Kidney (tissue), 14 donors: ENCODE measurements around the gene VPS26C. TPM values are rescaled to one million over a fixed set of nuclear protein-coding genes. Genes with fewer than 3 reads are reported as not detected.

Experiments used
- DNase-seq, 5 donors: peaks; one replicate each; pipeline ENCODE4 v3.0.0-alpha.2; 2013 to 2020
- FAIRE-seq: peaks from 2 replicates; lab custom pipeline; 2012; peaks lifted over from hg19 to GRCh38; lab: Jason Lieb, UNC
- H3K27ac ChIP-seq, 2 donors: one replicate each; pipeline ENCODE4 v1.7.0; 2013; ENCODE audit warnings: low read depth in 2 of 2, low read length in 2 of 2, inconsistent platforms in 1 of 2
- H3K27me3 ChIP-seq: one replicate; pipeline ENCODE4 v1.7.1; 2013; ENCODE audit warnings: low read length, inconsistent platforms; ENCODE audit not compliant: control insufficient read depth, insufficient read depth
- H3K36me3 ChIP-seq, 3 donors: one replicate each; pipeline versions ENCODE4 v1.7.0 to v1.7.1; 2013; ENCODE audit warnings: low read length in 3 of 3, control low read depth in 1 of 3, inconsistent platforms in 1 of 3; ENCODE audit not compliant: insufficient read depth in 3 of 3, control insufficient read depth in 2 of 3
- H3K4me1 ChIP-seq, 3 donors: one replicate each; pipeline versions ENCODE4 v1.7.0 to v1.7.1; 2013; ENCODE audit warnings: low read length in 3 of 3, inconsistent platforms in 1 of 3, low read depth in 1 of 3; ENCODE audit not compliant: control insufficient read depth in 2 of 3, insufficient read depth in 2 of 3
- H3K4me3 ChIP-seq, 3 donors: one replicate each; pipeline versions ENCODE4 v1.7.0 to v1.8.1; 2013; ENCODE audit warnings: low read length in 3 of 3, control low read depth in 1 of 3, inconsistent platforms in 1 of 3
- H3K9ac ChIP-seq, 3 donors: one replicate each; pipeline versions ENCODE4 v1.7.0 to v1.7.1; 2013; ENCODE audit warnings: low read length in 3 of 3, control low read depth in 1 of 3, inconsistent platforms in 1 of 3
- H3K9me3 ChIP-seq, 3 donors: one replicate each; pipeline versions ENCODE4 v1.7.0 to v1.7.1; 2013; ENCODE audit warnings: low read length in 3 of 3, control low read depth in 1 of 3, inconsistent platforms in 1 of 3; ENCODE audit not compliant: control insufficient read depth in 2 of 3, insufficient read depth in 1 of 3
- intact Hi-C: fragments of 100-400 bp; cut with DNase I; formaldehyde crosslinking; loops from one replicate; pipeline ENCODE4 v1.11.1; 2022
- polyA plus RNA-seq: library from polyadenylated mRNA; stranded (reverse); fragments of 350-450 nt; fragmentation: Illumina TruSeq; extraction: RNeasy Lipid Tissue Mini Kit (QIAGEN cat#74804); gene quantifications from one replicate; pipeline ENCODE4 v1.2.3, GENCODE V29; 2014; ENCODE audit warnings: low read depth, low replicate concordance; ENCODE audit not compliant: insufficient read depth
- total RNA-seq: library from RNA; stranded (reverse); fragmentation: NEBNext Ultra II Directional; extraction: Animal tissue kit (Norgen Biotek cat#: 25700); gene quantifications from one replicate; pipeline ENCODE4 v1.2.1, GENCODE V29; 2021
- TF ChIP-seq, protein P1 (sequence below): IDR thresholded peaks from 3 replicates; pipeline ENCODE4 v1.5.1; 2012; ENCODE audit warnings: mild to moderate bottlenecking, moderate library complexity, borderline replicate concordance; ENCODE audit not compliant: insufficient read depth; ENCODE audit errors: extremely low read depth
- donor health status: control.
- donor health status: control.
- donor health status: control.
- donor health status: control.
- donor health status: control.
- donor health status: DM: yes; HTN: yes; CAD: no.
- donor health status: Normal renal cell carcinoma (clear cell type).

Gene VPS26C
- total and polyA plus RNA-seq, 2 donors from 2014 or later, result 30.0 to 51.8 TPM

DNA sequence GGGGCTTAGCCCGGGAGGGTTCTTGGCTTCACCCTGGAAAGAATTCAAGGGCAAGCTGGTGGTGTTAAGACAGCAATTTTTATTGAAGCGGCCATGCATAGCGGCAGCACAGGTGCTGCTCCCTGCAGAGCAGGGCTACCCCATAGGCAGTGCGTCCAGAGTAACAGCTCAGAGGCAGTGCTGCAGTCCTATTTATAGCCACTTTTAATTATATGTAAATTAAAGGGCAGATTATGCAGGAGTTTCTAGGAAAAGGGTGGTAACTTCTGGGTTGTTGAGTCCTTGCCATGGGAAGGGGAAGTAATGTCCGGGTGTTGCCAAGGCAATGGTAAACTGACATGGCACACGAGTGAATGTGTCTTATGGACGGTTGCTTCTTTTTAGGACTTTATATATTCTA lies 57.0 kb downstream of the VPS26C start:
- Histone ChIP-seq H3K4me1 (peaks cover 0 to 16% (median 0%) of the 10 kb centered on the region in 3 donors), H3K27me3 (no peaks in the 10 kb centered on the region), H3K9me3 (no peaks in the 10 kb centered on the region), H3K9ac (no peak overlapping the region), H3K4me3 (no peak overlapping the region), H3K36me3 (no peaks in the 10 kb centered on the region), H3K27ac (no peak overlapping the region)
- FAIRE-seq, result no peak
- TF ChIP-seq, protein P1, sequence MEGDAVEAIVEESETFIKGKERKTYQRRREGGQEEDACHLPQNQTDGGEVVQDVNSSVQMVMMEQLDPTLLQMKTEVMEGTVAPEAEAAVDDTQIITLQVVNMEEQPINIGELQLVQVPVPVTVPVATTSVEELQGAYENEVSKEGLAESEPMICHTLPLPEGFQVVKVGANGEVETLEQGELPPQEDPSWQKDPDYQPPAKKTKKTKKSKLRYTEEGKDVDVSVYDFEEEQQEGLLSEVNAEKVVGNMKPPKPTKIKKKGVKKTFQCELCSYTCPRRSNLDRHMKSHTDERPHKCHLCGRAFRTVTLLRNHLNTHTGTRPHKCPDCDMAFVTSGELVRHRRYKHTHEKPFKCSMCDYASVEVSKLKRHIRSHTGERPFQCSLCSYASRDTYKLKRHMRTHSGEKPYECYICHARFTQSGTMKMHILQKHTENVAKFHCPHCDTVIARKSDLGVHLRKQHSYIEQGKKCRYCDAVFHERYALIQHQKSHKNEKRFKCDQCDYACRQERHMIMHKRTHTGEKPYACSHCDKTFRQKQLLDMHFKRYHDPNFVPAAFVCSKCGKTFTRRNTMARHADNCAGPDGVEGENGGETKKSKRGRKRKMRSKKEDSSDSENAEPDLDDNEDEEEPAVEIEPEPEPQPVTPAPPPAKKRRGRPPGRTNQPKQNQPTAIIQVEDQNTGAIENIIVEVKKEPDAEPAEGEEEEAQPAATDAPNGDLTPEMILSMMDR, result no peak
- no peak for DNase-seq
- intact Hi-C loops, result no loop called here

DNA sequence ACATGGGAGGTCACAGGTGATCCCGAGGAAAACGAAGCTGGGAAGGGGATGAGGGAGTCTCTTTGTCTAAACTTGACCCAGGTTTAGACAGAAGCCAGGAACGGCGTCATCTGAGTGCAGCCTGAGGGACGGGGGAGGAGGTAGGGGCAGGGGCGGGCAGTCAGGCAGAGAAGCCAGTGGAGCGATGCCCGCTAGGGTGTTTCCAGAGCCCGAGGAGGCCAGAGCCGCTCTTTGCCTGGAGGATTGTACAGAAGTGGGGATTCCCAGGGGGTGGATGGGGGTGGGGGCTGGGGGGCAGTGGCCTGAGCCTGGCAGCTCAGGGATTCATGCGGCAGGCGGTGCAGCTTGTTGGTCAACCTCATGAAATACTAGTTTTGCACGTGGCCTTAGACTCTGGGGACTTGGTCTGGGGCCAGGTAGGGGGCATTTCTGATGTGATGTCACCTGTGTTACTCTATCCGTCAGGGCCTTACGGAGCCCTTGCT lies 58.4 kb downstream of the VPS26C start:
- H3K4me3 ChIP-seq, result no peak overlapping the region
- intact Hi-C loops, result no loop called here
- no peaks in the 10 kb centered on the region for H3K9me3 ChIP-seq
- H3K9ac ChIP-seq, result no peak overlapping the region
- H3K4me1 ChIP-seq, result peaks cover 0 to 16% (median 0%) of the 10 kb centered on the region in 3 donors
- peak overlapping the region; percentile 47 to 51 for H3K27ac ChIP-seq
- FAIRE-seq, result no peak
- H3K36me3 ChIP-seq, result no peaks in the 10 kb centered on the region
- H3K27me3 ChIP-seq, result no peaks in the 10 kb centered on the region
- peak; percentile 88 to 92 (median 90) for DNase-seq
- TF ChIP-seq, protein P1, result no peak

DNA sequence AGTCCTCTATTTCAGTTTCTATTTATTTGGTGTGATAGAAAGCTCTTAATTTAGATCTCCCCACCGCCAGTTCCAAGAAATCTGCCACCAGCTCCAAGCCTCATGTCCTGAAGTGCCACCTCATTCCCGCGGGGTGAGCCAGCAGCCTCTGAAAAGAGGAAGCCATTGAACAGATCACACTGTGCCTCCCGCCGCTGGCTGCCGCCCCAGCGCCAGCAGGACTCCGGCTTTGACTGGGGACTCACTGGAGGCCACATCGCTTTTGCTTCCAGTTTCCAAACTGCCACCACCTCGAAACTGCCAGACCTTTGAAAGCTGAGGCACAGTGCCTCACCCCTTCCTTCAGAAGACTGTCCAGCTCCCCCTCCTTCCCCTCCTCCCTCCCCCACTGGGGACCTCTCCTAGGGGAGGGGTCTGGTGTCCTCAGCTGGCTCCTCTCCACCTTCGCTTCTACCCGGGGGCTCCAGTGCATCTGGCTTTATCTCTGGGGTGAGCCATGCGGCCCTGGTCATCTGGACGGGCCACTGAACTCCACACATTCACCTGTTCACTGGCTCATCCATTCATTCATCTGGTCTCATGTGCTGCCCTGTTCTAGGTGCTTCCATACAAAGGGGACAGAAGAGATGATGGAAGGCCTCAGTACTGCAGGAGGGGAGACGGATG lies 58.9 kb downstream of the VPS26C start:
- H3K4me3 ChIP-seq, result no peak overlapping the region
- FAIRE-seq (no peak), DNase-seq (peak; percentile 44 to 88 (median 54))
- TF ChIP-seq, protein P1, result no peak
- H3K9me3 ChIP-seq, result no peaks in the 10 kb centered on the region
- no peaks in the 10 kb centered on the region for H3K27me3 ChIP-seq
- intact Hi-C loops, result no loop called here
- H3K9ac ChIP-seq, result no peak overlapping the region
- H3K4me1 ChIP-seq, result peaks cover 0 to 16% (median 0%) of the 10 kb centered on the region in 3 donors
- peak overlapping the region; percentile 47 to 51 for H3K27ac ChIP-seq
- H3K36me3 ChIP-seq, result no peaks in the 10 kb centered on the region
